PC-9 (cell line): Measurements from ENCODE around the gene ELK4. TPM values are rescaled to one million over a fixed set of nuclear protein-coding genes. Genes with fewer than 3 reads are reported as not detected.

Experiments used
- BruUV-seq: library from RNA; stranded (reverse); fragments of 400-500 nt; replicated peaks from 2 replicates; lab custom pipeline; 2021; lab: Mats Ljungman, UMichigan
- CTCF ChIA-PET: fragments of 300-600 bp; sonication (Branson Sonifier 250); formaldehyde crosslinking; loops from one replicate; lab custom pipeline; 2022; ENCODE audit warnings: antibody characterized with exemption; lab: Charles Lee
- POLR2A ChIA-PET: fragments of 300-600 bp; sonication (Branson Sonifier 250); formaldehyde crosslinking; loops from one replicate; lab custom pipeline; 2022; ENCODE audit warnings: antibody characterized with exemption; ENCODE audit not compliant: unreplicated experiment; lab: Charles Lee
- DNase-seq, 2 experiments: peaks; one replicate each; pipeline versions ENCODE4 v3.0.0 to v3.0.0-alpha.2; 2015 to 2022; ENCODE audit warnings: mixed read lengths in 1 of 2
- H2AFZ ChIP-seq: fragments of 200-600 bp; sonication (generic); 2 replicates; pipeline ENCODE4 v1.8.1; 2017; ENCODE audit warnings: antibody characterized with exemption
- H3F3A ChIP-seq: fragments of 200-600 bp; sonication (generic); 2 replicates; pipeline ENCODE4 v1.8.1; 2017; ENCODE audit warnings: antibody characterized with exemption, mild to moderate bottlenecking, low read depth; ENCODE audit not compliant: insufficient read depth
- H3K27ac ChIP-seq: fragments of 200-600 bp; sonication (generic); 2 replicates; pipeline ENCODE4 v1.6.1; 2016; ENCODE audit warnings: mixed run types
- H3K27me3 ChIP-seq: fragments of 200-600 bp; sonication (generic); 2 replicates; pipeline ENCODE4 v1.6.1; 2016; ENCODE audit warnings: low read depth, mixed run types; ENCODE audit not compliant: insufficient read depth
- H3K36me3 ChIP-seq: fragments of 200-600 bp; sonication (generic); 2 replicates; pipeline ENCODE4 v1.6.1; 2016; ENCODE audit warnings: low read depth, mixed run types
- H3K4me1 ChIP-seq: fragments of 200-600 bp; sonication (generic); replicated peaks from 2 replicates; pipeline ENCODE4 v1.6.1; 2016; ENCODE audit warnings: mixed run types; ENCODE audit not compliant: insufficient read depth
- H3K4me2 ChIP-seq: fragments of 200-600 bp; sonication (generic); 2 replicates; pipeline ENCODE4 v1.6.1; 2017; ENCODE audit warnings: mixed run types
- H3K4me3 ChIP-seq: fragments of 200-600 bp; sonication (generic); 2 replicates; pipeline ENCODE4 v1.6.1; 2016; ENCODE audit warnings: mixed run types
- H3K79me2 ChIP-seq: fragments of 200-600 bp; sonication (generic); 2 replicates; pipeline ENCODE4 v1.6.1; 2017; ENCODE audit warnings: low read depth, mixed run types
- H3K9me2 ChIP-seq: fragments of 200-600 bp; sonication (generic); 2 replicates; pipeline ENCODE4 v1.8.1; 2017; ENCODE audit warnings: mild to moderate bottlenecking; ENCODE audit not compliant: insufficient read depth
- H3K9me3 ChIP-seq: fragments of 200-600 bp; sonication (generic); 2 replicates; pipeline ENCODE4 v1.8.1; 2016; ENCODE audit warnings: low read depth; ENCODE audit not compliant: insufficient read depth
- H4K20me1 ChIP-seq: fragments of 200-600 bp; sonication (generic); 2 replicates; pipeline ENCODE4 v1.8.1; 2017; ENCODE audit not compliant: insufficient read depth
- CTCF ChIP-seq: fragments of 200-600 bp; sonication (generic); conservative IDR thresholded peaks from 2 replicates; pipeline ENCODE4 v1.6.1; 2017; ENCODE audit warnings: mixed run types, antibody characterized with exemption, mild to moderate bottlenecking, moderate library complexity
- EZH2 ChIP-seq: fragments of 200-600 bp; sonication (generic); IDR thresholded peaks from 2 replicates; pipeline ENCODE4 v1.8.0; 2017; ENCODE audit warnings: antibody characterized with exemption, low read depth
- intact Hi-C: fragments of 100-400 bp; cut with micrococcal nuclease; formaldehyde crosslinking; loops from one replicate; pipeline ENCODE4 v1.10.0; 2022; ENCODE audit not compliant: unreplicated experiment
- total RNA-seq: library from RNA; stranded (reverse); gene quantifications from 2 replicates; pipeline ENCODE4 v1.2.3, GENCODE V29; 2021

The ELK4 gene
- total RNA-seq, 1 experiment from 2014 or later: 48.1 TPM

- no peaks in the 10 kb centered on the region for H3K36me3 ChIP-seq
- peaks cover 8% of the 10 kb centered on the region; the same call in 1 of the 2 replicates for H3F3A ChIP-seq
- no peak overlapping the region for H2AFZ ChIP-seq
- H3K4me1 ChIP-seq: peaks cover 28% of the 10 kb centered on the region
- no TSS peak for BruUV-seq
- H3K9me2 ChIP-seq: peaks cover 5% of the 10 kb centered on the region; the same call in 1 of the 2 replicates
- no peak overlapping the region for H3K4me3 ChIP-seq
- H3K9me3 ChIP-seq: no peaks in the 10 kb centered on the region
- no peaks in the 10 kb centered on the region for H4K20me1 ChIP-seq
- ChIA-PET CTCF (interaction anchor here (0.6 to 1.0 kb wide), 3 partner anchors 70 to 254 kb away, joined by 3 to 5 read pairs (median 3); no protein-coding TSS in a partner anchor), POLR2A (no interaction called here)
- intact Hi-C loops: loop anchor here (10.0 kb wide), 1 partner anchor 326 kb away; no protein-coding TSS in a partner anchor
- no peak overlapping the region for H3K4me2 ChIP-seq
- DNase-seq: no peak
- TF ChIP-seq CTCF (no peak), EZH2 (no peak)
- no peak overlapping the region for H3K27ac ChIP-seq
- no peaks in the 10 kb centered on the region for H3K79me2 ChIP-seq
- H3K27me3 ChIP-seq: no peaks in the 10 kb centered on the region
These were observed 42.8 kb downstream of the ELK4 start for GRCh38 chr1:205589046-205589445.

- POLR2A ChIA-PET: no interaction called here
- no peak overlapping the region for H3K4me2 ChIP-seq
- no TSS peak for BruUV-seq
These were observed 43.2 kb downstream of the ELK4 start for GRCh38 chr1:205588636-205589035.

GRCh38 chr1:205587581-205587980 is 44.2 kb downstream of the ELK4 start:
- Histone ChIP-seq H3K79me2 (no peaks in the 10 kb centered on the region), H2AFZ (no peak overlapping the region), H4K20me1 (no peaks in the 10 kb centered on the region), H3K4me3 (no peak overlapping the region), H3K9me3 (no peaks in the 10 kb centered on the region), H3K27ac (no peak overlapping the region), H3K27me3 (no peaks in the 10 kb centered on the region), H3K9me2 (peaks cover 5% of the 10 kb centered on the region; the same call in 1 of the 2 replicates), H3K4me1 (peaks cover 28% of the 10 kb centered on the region), H3K36me3 (no peaks in the 10 kb centered on the region), H3F3A (peaks cover 5% of the 10 kb centered on the region; the same call in 1 of the 2 replicates), H3K4me2 (no peak overlapping the region)
- ChIA-PET POLR2A (interaction anchor here (0.6 kb wide), 1 partner anchor 10 kb away, joined by 3 read pairs; no protein-coding TSS in a partner anchor), CTCF (no interaction called here)
- no TSS peak for BruUV-seq
- intact Hi-C loops: loop anchor here (10.0 kb wide), 1 partner anchor 327 kb away; no protein-coding TSS in a partner anchor
- no peak for DNase-seq
- TF ChIP-seq EZH2: no peak
- TF ChIP-seq CTCF: no peak

More at GRCh38 chr1:205588636-205589035, 43.2 kb downstream of the ELK4 start:
- TF ChIP-seq EZH2: no peak
- no peak for TF ChIP-seq CTCF
- Histone ChIP-seq H2AFZ (no peak overlapping the region), H3K9me2 (peaks cover 5% of the 10 kb centered on the region; the same call in 1 of the 2 replicates), H3K9me3 (no peaks in the 10 kb centered on the region), H3K27ac (no peak overlapping the region), H3K4me3 (no peak overlapping the region), H4K20me1 (no peaks in the 10 kb centered on the region), H3K27me3 (no peaks in the 10 kb centered on the region), H3K4me1 (peaks cover 28% of the 10 kb centered on the region), H3K79me2 (no peaks in the 10 kb centered on the region), H3F3A (peaks cover 7% of the 10 kb centered on the region; the same call in 1 of the 2 replicates), H3K36me3 (no peaks in the 10 kb centered on the region)
- CTCF ChIA-PET: interaction anchor here (0.6 to 1.0 kb wide), 3 partner anchors 71 to 253 kb away, joined by 3 to 5 read pairs (median 3); no protein-coding TSS in a partner anchor
- DNase-seq: no peak
- intact Hi-C loops: loop anchor here (10.0 kb wide), 1 partner anchor 326 kb away; no protein-coding TSS in a partner anchor
